HUES64 (cell line): ENCODE data around the gene LDB3.

Experiments
- H3K27ac ChIP-seq: 2 replicates; pipeline ENCODE4 v1.7.0; 2013; ENCODE audit warnings: low read depth, low read length, inconsistent platforms
- H3K27me3 ChIP-seq: 2 replicates; pipeline ENCODE4 v1.6.1; 2013; ENCODE audit warnings: mild to moderate bottlenecking, low read length; ENCODE audit not compliant: insufficient read depth
- H3K36me3 ChIP-seq: 2 replicates; pipeline ENCODE4 v1.6.1; 2013; ENCODE audit warnings: mild to moderate bottlenecking, low read length; ENCODE audit not compliant: insufficient read depth
- H3K4me1 ChIP-seq: 2 replicates; pipeline ENCODE4 v1.6.1; 2013; ENCODE audit warnings: mild to moderate bottlenecking, low read length, moderate library complexity; ENCODE audit not compliant: insufficient read depth
- H3K4me3 ChIP-seq: 2 replicates; pipeline ENCODE4 v1.5.1; 2013; ENCODE audit warnings: mild to moderate bottlenecking, low read length, moderate library complexity
- H3K9ac ChIP-seq: 2 replicates; pipeline ENCODE4 v1.6.1; 2013; ENCODE audit warnings: mild to moderate bottlenecking, low read depth, low read length
- H3K9me3 ChIP-seq: 2 replicates; pipeline ENCODE4 v1.6.1; 2013; ENCODE audit warnings: low read depth, low read length; ENCODE audit not compliant: insufficient read depth
- WGBS: fragments of 150-250, 120-280 bp; methylation state at CpG from one replicate; pipeline ENCODE4 v1.1.7; 2013; ENCODE audit warnings: missing lambda C conversion rate; 5-methylcytosine and 5-hydroxymethylcytosine counted together

LDB3 gene

GRCh38 chr10:86667421-86668181 is 710 bp upstream of the LDB3 start:
- WGBS: 90% methylated on average over 10 of the region's 10 CpGs
- Histone ChIP-seq H3K9me3 (no peaks in the 10 kb centered on the region), H3K27ac (no peak overlapping the region), H3K27me3 (no peaks in the 10 kb centered on the region), H3K9ac (no peak overlapping the region), H3K4me1 (peaks cover 25% of the 10 kb centered on the region; the same call in 1 of the 2 replicates), H3K36me3 (no peaks in the 10 kb centered on the region), H3K4me3 (no peak overlapping the region)

GRCh38 chr10:86670290-86670811 is 2.0 kb downstream of the LDB3 start:
- no peak overlapping the region for H3K27ac ChIP-seq
- 92% methylated on average over 8 of the region's 8 CpGs for WGBS
- H3K4me1 ChIP-seq: peaks cover 40% of the 10 kb centered on the region; the same call in 1 of the 2 replicates
- H3K9ac ChIP-seq: no peak overlapping the region
- H3K36me3 ChIP-seq: no peaks in the 10 kb centered on the region
- H3K4me3 ChIP-seq: no peak overlapping the region
- H3K9me3 ChIP-seq: no peaks in the 10 kb centered on the region
- no peaks in the 10 kb centered on the region for H3K27me3 ChIP-seq

GRCh38 chr10:86670876-86671275 is 2.6 kb downstream of the LDB3 start:
- Histone ChIP-seq H3K27ac (no peak overlapping the region), H3K4me3 (no peak overlapping the region), H3K27me3 (no peaks in the 10 kb centered on the region), H3K9me3 (no peaks in the 10 kb centered on the region), H3K9ac (no peak overlapping the region), H3K4me1 (peaks cover 40% of the 10 kb centered on the region; the same call in 1 of the 2 replicates), H3K36me3 (no peaks in the 10 kb centered on the region)
- 97% methylated on average over 8 of the region's 8 CpGs for WGBS

- WGBS: 75% methylated on average over 3 of the region's 3 CpGs
- no peak overlapping the region; the same call in 1 of the 2 replicates for H3K9ac ChIP-seq
- no peaks in the 10 kb centered on the region for H3K9me3 ChIP-seq
- H3K36me3 ChIP-seq: no peaks in the 10 kb centered on the region
- no peak overlapping the region for H3K4me3 ChIP-seq
- H3K27ac ChIP-seq: no peak overlapping the region
- H3K27me3 ChIP-seq: no peaks in the 10 kb centered on the region
- H3K4me1 ChIP-seq: peaks cover 40% of the 10 kb centered on the region; the same call in 1 of the 2 replicates
Measured at GRCh38 chr10:86671419-86671818, 3.1 kb downstream of the LDB3 start.

- Histone ChIP-seq H3K9ac (no peak overlapping the region), H3K4me3 (no peak overlapping the region), H3K36me3 (no peaks in the 10 kb centered on the region), H3K27me3 (no peaks in the 10 kb centered on the region), H3K9me3 (no peaks in the 10 kb centered on the region), H3K4me1 (peaks cover 40% of the 10 kb centered on the region; the same call in 1 of the 2 replicates), H3K27ac (no peak overlapping the region)
- WGBS: 70% methylated on average over 12 of the region's 12 CpGs
Measured at GRCh38 chr10:86671985-86672710, 3.8 kb downstream of the LDB3 start.

GRCh38 chr10:86673216-86673826 is 5.0 kb downstream of the LDB3 start:
- 66% methylated on average over 6 of the region's 6 CpGs for WGBS
- Histone ChIP-seq H3K9ac (no peak overlapping the region), H3K27me3 (no peaks in the 10 kb centered on the region), H3K27ac (no peak overlapping the region), H3K4me3 (no peak overlapping the region), H3K36me3 (no peaks in the 10 kb centered on the region), H3K9me3 (no peaks in the 10 kb centered on the region), H3K4me1 (peaks cover 35% of the 10 kb centered on the region; the same call in 1 of the 2 replicates)

GRCh38 chr10:86673827-86674581 is 5.7 kb downstream of the LDB3 start:
- no peak overlapping the region for H3K4me3 ChIP-seq
- H3K27ac ChIP-seq: no peak overlapping the region
- H3K9ac ChIP-seq: no peak overlapping the region
- no peaks in the 10 kb centered on the region for H3K9me3 ChIP-seq
- H3K27me3 ChIP-seq: no peaks in the 10 kb centered on the region
- H3K36me3 ChIP-seq: no peaks in the 10 kb centered on the region
- WGBS: 62% methylated on average over 11 of the region's 11 CpGs
- peaks cover 30% of the 10 kb centered on the region; the same call in 1 of the 2 replicates for H3K4me1 ChIP-seq

- no peak overlapping the region for H3K27ac ChIP-seq
- H3K9ac ChIP-seq: no peak overlapping the region
- no peaks in the 10 kb centered on the region for H3K36me3 ChIP-seq
- no peaks in the 10 kb centered on the region for H3K27me3 ChIP-seq
- WGBS: 91% methylated on average over 3 of the region's 3 CpGs
- no peak overlapping the region for H3K4me3 ChIP-seq
- H3K9me3 ChIP-seq: no peaks in the 10 kb centered on the region
- H3K4me1 ChIP-seq: peaks cover 30% of the 10 kb centered on the region; the same call in 1 of the 2 replicates
Measured at GRCh38 chr10:86674912-86675311, 6.6 kb downstream of the LDB3 start.

- H3K4me3 ChIP-seq: no peak overlapping the region
- H3K36me3 ChIP-seq: no peaks in the 10 kb centered on the region
- no peaks in the 10 kb centered on the region for H3K27me3 ChIP-seq
- no peak overlapping the region for H3K27ac ChIP-seq
- WGBS: 86% methylated on average over 6 of the region's 6 CpGs
- no peaks in the 10 kb centered on the region for H3K9me3 ChIP-seq
- H3K9ac ChIP-seq: no peak overlapping the region
- H3K4me1 ChIP-seq: peaks cover 17% of the 10 kb centered on the region; the same call in 1 of the 2 replicates
Measured at GRCh38 chr10:86677374-86677773, 9.1 kb downstream of the LDB3 start.

GRCh38 chr10:86678999-86679792 is 10.9 kb downstream of the LDB3 start:
- H3K9me3 ChIP-seq: no peaks in the 10 kb centered on the region
- no peaks in the 10 kb centered on the region for H3K27me3 ChIP-seq
- H3K27ac ChIP-seq: no peak overlapping the region
- H3K9ac ChIP-seq: no peak overlapping the region
- WGBS: 95% methylated on average over 13 of the region's 13 CpGs
- no peaks in the 10 kb centered on the region for H3K36me3 ChIP-seq
- H3K4me1 ChIP-seq: no peaks in the 10 kb centered on the region
- no peak overlapping the region for H3K4me3 ChIP-seq
